22Rv1 (cell line): Measurements from ENCODE around the gene RAB6B.

Experiments used
- H3K27ac ChIP-seq: fragments of 450-650 bp; 2 replicates; pipeline ENCODE4 v1.5.1; 2017
- ZFX ChIP-seq: fragments of 450-650 bp; IDR thresholded peaks from 2 replicates; pipeline ENCODE4 v1.6.1; 2017; ENCODE audit warnings: antibody characterized with exemption, borderline replicate concordance
- TF ChIP-seq, protein P1 (sequence below): fragments of 450-650 bp; IDR thresholded peaks from 2 replicates; pipeline ENCODE4 v1.5.1; 2017; ENCODE audit warnings: mild to moderate bottlenecking

RAB6B gene

DNA sequence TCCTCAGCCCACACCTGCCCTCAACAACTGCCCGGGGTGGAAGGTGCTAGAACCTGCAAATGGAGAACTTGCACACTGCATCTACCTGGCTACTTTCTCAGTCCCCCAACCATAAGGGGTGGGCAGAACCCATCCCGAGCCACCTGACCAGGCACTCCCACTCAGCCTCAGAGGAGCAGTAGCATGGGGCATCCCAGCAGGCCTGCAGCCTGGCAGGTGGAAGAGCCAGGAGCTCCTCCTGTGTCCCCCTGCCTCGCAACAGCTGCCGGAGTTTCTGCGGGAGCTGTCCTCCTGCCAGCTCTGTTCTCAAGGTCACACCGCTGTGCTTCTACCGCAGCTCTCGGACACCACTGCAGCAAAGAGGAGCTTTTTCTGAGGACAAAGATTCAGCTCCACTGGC, 27.5 kb downstream of the RAB6B start:
- H3K27ac ChIP-seq, result no peak overlapping the region
- TF ChIP-seq, protein P1, sequence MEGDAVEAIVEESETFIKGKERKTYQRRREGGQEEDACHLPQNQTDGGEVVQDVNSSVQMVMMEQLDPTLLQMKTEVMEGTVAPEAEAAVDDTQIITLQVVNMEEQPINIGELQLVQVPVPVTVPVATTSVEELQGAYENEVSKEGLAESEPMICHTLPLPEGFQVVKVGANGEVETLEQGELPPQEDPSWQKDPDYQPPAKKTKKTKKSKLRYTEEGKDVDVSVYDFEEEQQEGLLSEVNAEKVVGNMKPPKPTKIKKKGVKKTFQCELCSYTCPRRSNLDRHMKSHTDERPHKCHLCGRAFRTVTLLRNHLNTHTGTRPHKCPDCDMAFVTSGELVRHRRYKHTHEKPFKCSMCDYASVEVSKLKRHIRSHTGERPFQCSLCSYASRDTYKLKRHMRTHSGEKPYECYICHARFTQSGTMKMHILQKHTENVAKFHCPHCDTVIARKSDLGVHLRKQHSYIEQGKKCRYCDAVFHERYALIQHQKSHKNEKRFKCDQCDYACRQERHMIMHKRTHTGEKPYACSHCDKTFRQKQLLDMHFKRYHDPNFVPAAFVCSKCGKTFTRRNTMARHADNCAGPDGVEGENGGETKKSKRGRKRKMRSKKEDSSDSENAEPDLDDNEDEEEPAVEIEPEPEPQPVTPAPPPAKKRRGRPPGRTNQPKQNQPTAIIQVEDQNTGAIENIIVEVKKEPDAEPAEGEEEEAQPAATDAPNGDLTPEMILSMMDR, result no peak
- no peak for TF ChIP-seq ZFX

DNA sequence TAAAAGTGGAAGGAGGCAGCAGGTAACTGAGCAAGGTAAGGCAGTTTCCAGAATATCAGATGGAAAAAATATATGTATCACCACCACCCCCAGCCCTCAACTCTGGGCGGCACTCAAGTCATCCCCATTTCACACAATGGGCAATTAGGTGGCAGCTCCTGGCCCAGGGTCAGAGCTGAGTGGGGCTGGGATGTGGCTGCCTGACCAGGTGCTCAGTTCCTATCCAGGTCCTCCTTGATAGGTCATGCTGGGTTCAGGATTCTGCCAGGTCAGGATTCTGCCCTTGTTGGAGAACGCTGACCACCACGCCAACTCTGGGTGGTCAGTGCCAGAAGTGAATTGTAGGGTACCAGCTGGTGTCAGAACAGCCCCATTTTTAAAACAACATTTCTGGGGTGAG, 29.5 kb downstream of the RAB6B start:
- no peak for TF ChIP-seq ZFX

GRCh38 chr3:133865136-133865855, 30.4 kb downstream of the RAB6B start:
- no peak for TF ChIP-seq ZFX
- TF ChIP-seq, protein P1, result no peak

More for the DNA sequence above, 29.5 kb downstream of the RAB6B start:
- no peak overlapping the region for H3K27ac ChIP-seq

GRCh38 chr3:133864616-133865015, 31.1 kb downstream of the RAB6B start:
- no peak overlapping the region for H3K27ac ChIP-seq

More at GRCh38 chr3:133865136-133865855, 30.4 kb downstream of the RAB6B start:
- H3K27ac ChIP-seq, result no peak overlapping the region

DNA sequence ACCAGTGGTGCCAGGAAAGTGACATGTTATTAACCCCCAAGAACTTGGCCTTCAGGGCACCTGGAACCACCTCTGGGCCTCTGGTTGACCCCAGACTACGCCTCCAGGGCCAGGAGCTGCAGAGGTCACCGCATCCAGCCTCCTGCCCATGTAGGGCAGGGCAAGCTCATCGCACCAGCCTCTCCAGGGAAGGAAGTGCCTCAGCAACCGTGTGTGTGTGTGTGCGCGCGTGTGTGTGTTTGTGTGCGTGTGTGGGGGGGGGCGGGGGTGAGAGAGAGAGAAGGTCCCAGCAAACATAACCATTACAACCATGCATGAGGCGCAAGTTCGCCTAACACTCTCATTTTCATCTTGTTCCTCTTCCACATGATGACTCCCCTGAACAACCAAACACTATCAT, 31.8 kb downstream of the RAB6B start:
- H3K27ac ChIP-seq, result no peak overlapping the region
- no peak for TF ChIP-seq ZFX
- TF ChIP-seq, protein P1, result no peak

More at GRCh38 chr3:133864616-133865015, 31.1 kb downstream of the RAB6B start:
- TF ChIP-seq ZFX, result no peak
- TF ChIP-seq, protein P1, result no peak

- no peak overlapping the region for H3K27ac ChIP-seq
- TF ChIP-seq, protein P1, result no peak
- no peak for TF ChIP-seq ZFX
Measured at GRCh38 chr3:133862161-133862560, 33.5 kb downstream of the RAB6B start.

- TF ChIP-seq ZFX, result no peak
- TF ChIP-seq, protein P1, result no peak
Measured at GRCh38 chr3:133860519-133860918, 35.2 kb downstream of the RAB6B start.

More at GRCh38 chr3:133860519-133860918, 35.2 kb downstream of the RAB6B start:
- no peak overlapping the region for H3K27ac ChIP-seq
